GM21515 (cell line): Measurements from ENCODE around the gene PLEKHA8.

Experiments used
- ATAC-seq: cut with Tn5 transposase; IDR thresholded peaks from one replicate; pipeline ENCODE4 v1.9.1; 2021; ENCODE audit not compliant: unreplicated experiment

PLEKHA8 gene

DNA sequence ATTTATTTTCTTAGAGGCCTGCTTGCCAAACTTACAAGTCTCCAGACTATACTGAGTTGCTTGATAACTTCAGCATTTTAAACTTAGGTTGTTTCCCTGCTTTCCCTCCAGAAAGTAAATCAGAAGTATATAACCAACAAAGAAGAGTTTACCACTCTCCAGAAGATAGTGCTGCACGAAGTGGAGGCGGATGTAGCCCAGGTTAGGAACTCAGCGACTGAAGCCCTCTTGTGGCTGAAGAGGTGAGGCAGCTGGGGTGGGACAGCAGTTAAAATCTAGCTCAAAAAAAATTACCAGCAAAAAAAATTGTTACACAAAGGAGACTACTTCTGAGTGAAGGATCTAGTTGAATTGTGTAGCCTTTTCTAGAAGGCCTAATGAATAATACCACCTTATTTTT lies 33.6 kb downstream of the PLEKHA8 start:
- ATAC-seq: peak; percentile 77

DNA sequence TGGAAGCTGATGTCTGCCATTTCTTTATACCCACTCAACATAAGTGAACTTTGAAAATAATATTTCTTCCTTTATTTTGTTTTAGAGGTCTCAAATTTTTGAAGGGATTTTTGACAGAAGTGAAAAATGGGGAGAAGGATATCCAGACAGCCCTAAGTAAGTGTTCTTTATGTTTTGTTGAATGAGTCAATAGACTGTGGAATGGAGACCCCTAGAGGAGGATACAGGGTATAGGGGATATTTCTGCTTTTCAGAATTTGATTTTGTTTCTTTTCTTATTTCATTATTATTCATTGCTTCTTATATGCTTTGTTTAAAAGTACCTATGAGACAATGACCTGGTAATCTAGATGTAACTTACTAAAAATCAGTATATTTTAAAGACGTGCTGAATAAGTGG lies 34.4 kb downstream of the PLEKHA8 start:
- no peak for ATAC-seq

DNA sequence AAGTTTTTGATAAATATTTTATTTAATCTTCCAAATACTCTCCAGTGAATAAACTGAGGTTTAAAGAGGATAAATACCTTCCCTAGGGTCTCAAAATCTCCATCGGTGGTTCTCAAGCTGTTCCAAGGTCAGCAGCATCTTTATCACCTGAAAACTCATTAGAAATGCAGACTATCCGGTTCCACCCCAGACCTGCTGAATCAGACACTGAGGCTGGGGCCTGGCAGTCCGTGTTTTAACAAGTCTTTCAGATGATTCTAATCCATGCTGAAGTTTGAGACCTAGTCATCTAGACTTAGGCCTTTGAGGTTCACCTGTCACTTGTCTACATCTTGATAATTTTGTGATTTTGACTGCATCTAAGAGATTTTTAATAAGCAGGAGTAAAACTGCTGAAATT lies 37.5 kb downstream of the PLEKHA8 start:
- no peak for ATAC-seq

- no peak for ATAC-seq
Observed at GRCh38 chr7:30066687-30067086, 38.5 kb downstream of the PLEKHA8 start.

DNA sequence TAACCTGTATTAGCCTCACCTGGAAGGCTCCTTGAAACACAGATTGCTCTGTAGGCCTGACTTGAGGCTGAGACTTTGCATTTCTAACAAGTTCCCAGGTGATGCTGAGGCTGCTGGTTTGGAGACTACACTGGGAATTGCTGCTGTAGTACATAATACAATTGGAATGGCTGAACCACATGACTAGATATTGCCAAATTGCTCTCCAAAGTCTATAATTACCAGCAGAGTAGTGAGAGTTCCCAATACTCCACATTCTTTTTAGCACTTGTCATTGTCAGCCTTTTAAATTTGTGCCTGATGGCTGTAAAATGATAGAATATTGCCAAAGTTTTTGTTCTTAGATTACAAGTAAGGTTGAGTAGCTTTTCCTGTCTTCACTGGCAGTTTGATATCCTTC lies 39.9 kb downstream of the PLEKHA8 start:
- no peak for ATAC-seq

- ATAC-seq: no peak
Observed at GRCh38 chr7:30069096-30069867, 41.1 kb downstream of the PLEKHA8 start.

GRCh38 chr7:30070052-30070451 lies 41.8 kb downstream of the PLEKHA8 start:
- ATAC-seq: no peak

GRCh38 chr7:30072735-30073134 lies 44.5 kb downstream of the PLEKHA8 start:
- ATAC-seq: no peak

- no peak for ATAC-seq
Observed at GRCh38 chr7:30074422-30075030, 46.3 kb downstream of the PLEKHA8 start.

DNA sequence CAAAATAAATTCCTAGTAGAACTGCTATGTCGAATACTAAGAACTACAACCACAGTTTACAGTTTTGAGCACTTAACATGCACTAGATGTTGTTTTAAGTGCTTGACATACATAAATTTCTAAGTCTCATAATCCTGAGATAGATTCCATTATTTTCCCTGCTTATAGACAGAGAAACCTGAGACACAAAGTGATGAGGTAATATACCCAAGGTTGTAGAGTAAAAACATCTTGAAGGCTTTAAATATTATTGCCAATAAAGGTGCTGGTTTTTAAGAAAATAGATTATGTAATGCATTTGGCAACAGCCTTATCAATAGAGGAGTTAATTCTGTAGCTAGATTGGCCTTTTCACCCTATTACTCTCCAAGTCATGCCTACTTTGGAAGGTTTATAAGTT lies 48.2 kb downstream of the PLEKHA8 start:
- no peak for ATAC-seq

GRCh38 chr7:30078280-30078679 lies 50.1 kb downstream of the PLEKHA8 start:
- no peak for ATAC-seq

DNA sequence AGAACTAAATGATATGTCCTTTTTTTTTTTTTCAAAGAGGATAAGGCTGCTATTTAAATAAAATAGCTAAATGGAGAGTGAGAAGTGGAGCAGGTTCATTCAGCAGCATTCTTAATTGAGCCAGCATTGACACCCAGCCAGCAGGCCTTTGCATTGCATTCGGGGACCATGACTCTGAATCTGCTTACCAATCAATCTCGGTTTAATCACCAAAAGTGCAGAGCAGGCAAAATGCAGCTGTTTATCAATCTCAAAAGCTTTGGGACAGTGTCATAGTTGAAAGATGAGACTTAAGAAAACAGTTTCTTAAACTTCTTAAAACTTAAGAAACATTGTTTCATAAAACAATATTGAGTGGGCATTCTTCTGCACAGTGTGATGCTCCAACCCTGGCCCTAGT lies 51.7 kb downstream of the PLEKHA8 start:
- no peak for ATAC-seq

DNA sequence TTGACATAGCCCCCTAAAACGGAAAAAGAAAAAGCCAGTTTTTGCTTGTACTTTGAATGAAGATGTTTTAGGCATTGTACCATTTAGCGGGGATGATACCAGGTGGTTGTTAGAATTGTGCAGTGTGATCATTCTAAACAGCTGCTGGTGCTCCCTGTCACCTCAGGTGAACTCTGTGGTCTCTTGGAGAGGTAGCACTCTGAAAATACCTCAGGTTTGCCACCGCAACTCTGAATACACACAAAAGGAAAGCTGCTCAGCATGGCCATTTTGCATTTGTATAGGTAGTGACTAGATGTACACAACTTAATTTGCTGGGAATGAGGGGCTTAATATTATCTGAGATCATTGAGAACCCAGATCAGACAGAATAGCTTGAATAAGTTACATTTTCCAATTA lies 52.6 kb downstream of the PLEKHA8 start:
- ATAC-seq: no peak

- no peak for ATAC-seq
Observed at GRCh38 chr7:30082686-30083085, 54.5 kb downstream of the PLEKHA8 start.

GRCh38 chr7:30083334-30083733 lies 55.1 kb downstream of the PLEKHA8 start:
- no peak for ATAC-seq

DNA sequence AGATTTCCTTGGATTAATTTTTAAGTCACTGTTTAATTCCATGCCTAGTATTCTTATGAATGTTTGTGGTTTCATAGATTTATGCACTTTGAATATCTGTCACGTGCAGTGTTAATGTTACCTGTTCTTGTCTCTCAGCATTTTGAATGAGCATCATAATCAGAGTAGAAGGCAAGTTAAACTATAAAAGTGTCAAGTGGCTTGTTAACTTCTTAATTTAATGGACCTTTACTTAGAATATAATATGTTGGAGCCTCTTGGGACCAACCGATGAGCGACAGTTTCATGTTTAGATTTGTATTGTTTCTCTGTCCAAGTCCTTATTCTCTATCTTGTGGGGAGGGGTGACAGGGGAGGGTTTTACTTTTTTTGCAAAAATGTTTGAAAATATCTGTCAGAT lies 56.0 kb downstream of the PLEKHA8 start:
- ATAC-seq: no peak

DNA sequence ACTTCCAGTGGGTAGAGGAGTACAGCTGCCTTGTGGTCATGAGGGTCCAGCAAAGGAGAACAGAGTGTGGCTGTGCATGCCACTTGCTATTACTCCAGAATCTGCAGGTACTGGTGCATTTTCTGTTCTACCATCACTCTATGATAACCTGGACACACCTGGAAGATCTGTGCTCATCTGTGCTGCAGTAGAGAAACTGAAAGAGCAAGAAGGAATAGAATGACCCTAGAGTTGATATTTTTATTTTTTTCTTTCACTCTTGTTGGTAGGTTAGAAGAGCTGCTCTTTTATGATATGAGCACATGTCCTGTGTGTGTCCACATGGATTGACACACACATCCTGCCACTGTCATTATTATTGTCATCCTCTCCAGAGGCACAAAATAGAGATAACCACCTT lies 58.3 kb downstream of the PLEKHA8 start:
- ATAC-seq: no peak

DNA sequence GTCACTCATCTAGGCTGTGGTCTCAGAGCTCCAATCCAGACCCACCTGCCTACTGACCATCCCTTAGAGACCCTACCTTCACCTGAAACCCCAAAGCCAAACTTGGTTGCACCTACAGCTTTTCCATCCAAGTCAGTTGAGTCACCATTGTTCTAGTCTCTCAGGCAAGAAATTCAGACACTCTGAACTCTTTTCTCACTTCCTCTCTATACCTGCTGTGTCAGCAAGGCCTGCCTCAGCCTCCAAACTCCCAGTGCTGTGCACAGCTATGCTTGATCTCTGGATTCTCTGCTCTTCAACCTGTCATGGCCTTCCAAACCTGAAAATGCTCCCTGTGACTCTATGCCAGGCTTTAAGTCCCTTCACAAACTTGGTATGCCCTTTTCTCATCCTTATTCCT lies 59.2 kb downstream of the PLEKHA8 start:
- ATAC-seq: no peak

- no peak for ATAC-seq
Observed at GRCh38 chr7:30088362-30088761, 60.1 kb downstream of the PLEKHA8 start.

- ATAC-seq: no peak
Observed at GRCh38 chr7:30090111-30090510, 61.9 kb downstream of the PLEKHA8 start.

DNA sequence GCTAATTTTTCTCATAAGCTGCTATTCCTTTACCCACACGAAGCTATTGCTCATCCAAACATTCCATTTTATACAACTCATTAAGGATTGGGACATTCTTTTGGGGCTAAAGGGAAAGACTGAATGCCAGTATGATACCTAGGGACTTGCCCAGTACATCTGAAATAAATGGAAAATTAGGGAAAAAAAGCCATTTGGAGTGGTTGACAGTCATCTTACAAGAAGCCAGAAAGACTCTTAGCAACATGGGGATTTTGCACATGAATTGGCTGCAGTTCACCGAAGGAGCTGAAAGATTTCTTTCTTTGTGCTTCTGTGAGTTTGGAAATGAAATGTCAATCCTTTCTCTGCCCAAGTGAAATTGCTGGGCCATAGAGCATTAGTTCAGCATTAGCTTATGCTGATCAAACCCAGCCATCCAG lies 63.3 kb downstream of the PLEKHA8 start:
- no peak for ATAC-seq

DNA sequence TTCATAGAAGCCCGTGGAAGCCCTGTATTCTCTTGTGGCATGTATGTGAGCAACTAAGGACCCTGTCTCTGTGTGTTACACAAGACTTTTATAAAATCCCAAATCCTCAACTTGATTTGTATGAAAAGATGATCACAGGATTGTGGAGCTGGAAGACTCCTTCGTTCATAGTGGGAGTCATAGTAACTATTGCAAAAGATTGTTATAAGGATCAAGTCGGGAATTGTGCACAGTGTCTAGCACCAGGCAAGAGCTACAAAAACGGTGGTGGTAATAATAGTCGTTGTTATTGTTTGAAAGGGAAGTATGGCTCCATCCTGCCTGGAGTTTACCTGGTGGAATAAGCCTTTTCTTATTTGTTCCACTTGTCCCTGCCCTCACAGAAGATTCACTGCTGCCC lies 63.8 kb downstream of the PLEKHA8 start:
- no peak for ATAC-seq

DNA sequence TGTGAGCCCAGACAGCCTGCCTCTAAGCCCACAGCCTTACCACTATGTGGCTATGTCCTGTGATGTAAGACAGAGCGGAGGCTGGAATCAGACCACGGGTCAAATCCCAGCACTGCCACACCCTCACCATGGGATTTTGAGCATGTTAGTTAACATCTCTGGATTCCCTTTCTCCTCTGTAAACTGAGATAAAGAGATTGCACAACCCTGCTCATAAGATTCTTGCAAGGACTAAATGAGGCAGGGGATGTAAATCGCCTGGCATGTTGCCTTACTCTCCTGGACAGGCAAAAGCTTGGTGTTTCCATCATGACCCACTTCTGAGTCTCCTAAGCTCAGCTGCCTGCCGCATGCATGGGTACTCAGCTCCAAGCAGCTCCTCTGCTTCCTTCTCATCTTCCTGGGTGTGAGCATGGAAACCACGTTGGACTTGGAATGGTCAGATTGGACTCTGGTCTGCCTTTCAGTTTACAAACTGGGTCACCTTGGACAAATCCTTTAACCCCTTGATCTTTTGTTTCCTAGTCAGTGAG lies 65.3 kb downstream of the PLEKHA8 start:
- no peak for ATAC-seq
